ENCODE data around the gene PIP4K2A. TPM values are rescaled to one million over a fixed set of nuclear protein-coding genes. Genes with fewer than 3 reads are reported as not detected.

Gene PIP4K2A
- total RNA-seq, 1 experiment from 2014 or later = 53.6 TPM

DNA sequence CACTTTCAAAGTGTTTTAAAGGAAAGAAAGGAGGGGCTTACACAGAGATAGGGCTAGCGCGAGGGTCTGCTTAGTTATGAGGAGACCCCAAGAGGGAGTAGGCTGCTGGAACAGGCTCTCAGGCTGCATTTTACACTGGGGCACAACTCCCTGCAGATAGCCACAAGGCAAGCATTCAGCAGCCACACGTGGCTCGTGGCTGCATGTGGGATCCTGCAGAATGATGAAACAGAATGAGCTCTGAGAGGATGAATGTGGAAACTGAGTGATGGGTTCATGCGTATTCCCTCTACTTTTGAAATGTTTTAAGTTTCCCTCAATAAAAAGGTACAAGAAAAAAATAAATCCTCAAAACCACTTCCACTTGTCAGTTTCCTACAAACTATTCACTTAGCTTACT is 37.0 kb downstream of the PIP4K2A start:
- DNase-seq (ENCODE audit: low read depth) = no peak
- in situ Hi-C loops (cut with HindIII; ENCODE audit: low pct_unique_long_range_greater_than_20kb, low sequenced_read_pairs) = no loop called here

DNA sequence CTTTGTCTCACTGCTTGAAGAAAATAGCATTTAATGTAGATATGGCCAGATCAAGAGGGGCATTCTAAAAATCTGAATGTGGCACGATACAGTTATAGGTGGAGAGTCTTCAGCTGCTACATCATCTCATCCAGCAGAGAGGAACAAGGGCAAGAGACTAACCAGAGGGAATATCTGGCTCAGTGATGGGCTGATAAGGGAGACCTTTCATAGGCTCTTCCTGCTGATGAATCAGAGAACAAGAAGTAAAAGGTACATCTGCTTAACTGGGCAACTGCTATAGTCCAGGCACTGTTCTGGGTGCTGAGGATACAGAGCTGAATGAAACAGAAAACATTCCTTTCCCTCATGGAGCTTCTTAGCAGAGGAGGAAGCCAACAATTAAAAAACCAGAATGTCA is 37.9 kb downstream of the PIP4K2A start:
- in situ Hi-C loops (cut with HindIII; ENCODE audit: low pct_unique_long_range_greater_than_20kb, low sequenced_read_pairs) = no loop called here
- DNase-seq (ENCODE audit: low read depth) = no peak

DNA sequence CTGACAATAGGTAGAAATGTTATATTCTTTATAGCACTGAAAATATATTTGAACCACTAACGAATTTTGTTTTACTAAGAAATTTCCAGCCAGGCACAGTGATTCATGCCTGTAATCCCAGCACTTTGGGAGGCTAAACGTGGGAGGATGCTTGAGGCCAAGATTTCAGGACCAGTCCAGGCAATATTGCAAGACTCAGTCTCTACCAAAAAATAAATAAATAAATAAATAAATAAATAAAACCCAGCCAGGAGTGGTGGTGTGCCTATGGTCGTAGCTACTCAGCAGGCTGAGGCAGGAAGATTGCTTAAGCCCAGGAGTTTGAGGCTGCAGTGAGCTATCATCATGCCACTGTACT is 39.8 kb downstream of the PIP4K2A start:
- in situ Hi-C loops (cut with HindIII; ENCODE audit: low pct_unique_long_range_greater_than_20kb, low sequenced_read_pairs) = no loop called here

DNA sequence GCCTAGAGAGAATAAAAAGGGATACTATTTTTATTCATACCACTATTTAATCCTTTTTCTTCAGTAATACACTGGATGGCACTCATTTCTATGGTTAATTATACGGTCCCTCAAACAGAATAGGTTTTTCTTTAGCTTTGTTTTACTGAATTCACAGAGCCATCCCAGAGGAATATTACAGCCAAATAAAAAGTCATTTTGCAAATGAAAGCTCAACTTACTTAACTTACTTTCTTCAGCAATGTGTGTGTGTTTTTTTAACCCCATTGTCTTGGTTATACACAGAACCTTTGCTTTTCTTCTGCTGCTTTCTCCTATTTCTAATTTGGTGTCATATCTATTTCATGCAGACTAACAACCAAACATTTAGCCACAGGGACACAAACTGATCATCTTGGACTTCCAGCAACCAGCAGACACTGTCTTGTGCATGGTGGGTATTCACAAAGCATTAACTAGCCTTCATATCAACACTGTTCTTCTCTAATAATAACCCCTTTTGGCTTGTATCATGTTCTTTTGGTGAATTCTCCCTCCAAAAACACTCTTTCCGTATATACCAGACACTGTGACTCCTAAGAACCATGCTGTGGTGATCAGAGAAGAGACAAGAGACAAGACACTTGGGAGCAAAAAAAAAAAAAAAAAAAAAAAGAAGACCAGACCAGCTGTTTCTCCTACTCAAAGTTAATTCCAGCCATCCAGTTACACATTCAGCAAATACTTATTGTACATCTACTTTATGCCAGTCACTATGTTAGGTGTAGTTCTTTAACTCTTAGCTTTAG is 40.4 kb downstream of the PIP4K2A start:
- in situ Hi-C loops (cut with HindIII; ENCODE audit: low pct_unique_long_range_greater_than_20kb, low sequenced_read_pairs) = no loop called here
- DNase-seq (ENCODE audit: low read depth) = no peak

More for the DNA sequence above, 39.8 kb downstream of the PIP4K2A start:
- no peak for DNase-seq (ENCODE audit: low read depth)

DNA sequence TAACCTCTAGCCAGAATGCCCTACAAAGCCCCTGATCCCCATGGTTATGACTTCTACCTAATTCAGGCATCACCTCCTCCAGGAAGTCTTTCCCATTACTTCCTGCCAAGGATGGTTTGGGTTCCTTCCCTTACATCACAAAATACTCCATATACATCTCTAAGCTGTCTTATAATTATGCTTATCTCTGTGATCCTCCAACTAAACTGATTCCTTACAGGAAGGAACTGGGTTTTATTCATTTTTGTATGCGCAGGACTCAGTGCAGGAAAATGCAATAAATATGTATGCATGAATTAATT is 41.3 kb downstream of the PIP4K2A start:
- in situ Hi-C loops (cut with HindIII; ENCODE audit: low pct_unique_long_range_greater_than_20kb, low sequenced_read_pairs) = no loop called here
- no peak for DNase-seq (ENCODE audit: low read depth)

DNA sequence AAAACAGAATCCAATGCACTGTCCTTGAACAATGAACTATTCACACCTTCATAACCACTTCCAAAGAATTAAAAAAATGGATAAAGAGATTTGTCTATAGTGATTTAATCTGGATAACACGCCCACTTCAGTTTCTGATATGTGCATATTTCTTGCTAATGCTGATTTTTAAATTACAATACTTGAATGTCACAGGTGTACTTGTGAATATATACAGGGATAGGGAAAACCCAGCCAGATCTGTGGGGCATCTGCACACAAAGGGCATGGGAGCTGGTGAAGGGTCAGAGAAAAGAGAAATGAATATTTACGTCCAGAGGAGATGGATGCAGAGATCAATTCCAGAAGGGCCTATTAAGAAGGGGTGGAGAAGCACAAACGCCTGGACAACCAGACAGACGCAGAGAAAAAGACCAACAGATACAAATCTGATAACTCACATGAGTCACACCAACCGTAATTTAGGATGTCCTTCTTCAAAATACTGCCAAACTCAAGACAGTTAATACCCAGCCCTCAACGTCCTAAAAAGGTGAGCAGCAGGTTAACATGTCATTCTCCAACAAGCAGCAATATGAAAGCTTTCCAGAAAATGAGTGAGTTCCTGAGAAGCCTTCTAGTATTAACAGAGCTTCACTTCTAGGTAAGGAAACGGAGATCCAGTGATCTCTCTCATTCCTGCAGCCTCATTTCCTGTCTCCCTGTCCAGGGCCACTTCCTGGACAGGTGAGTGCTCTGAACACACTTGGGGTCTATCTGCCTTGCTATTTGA is 41.9 kb downstream of the PIP4K2A start:
- no peak for DNase-seq (ENCODE audit: low read depth)
- in situ Hi-C loops (cut with HindIII; ENCODE audit: low pct_unique_long_range_greater_than_20kb, low sequenced_read_pairs) = no loop called here

DNA sequence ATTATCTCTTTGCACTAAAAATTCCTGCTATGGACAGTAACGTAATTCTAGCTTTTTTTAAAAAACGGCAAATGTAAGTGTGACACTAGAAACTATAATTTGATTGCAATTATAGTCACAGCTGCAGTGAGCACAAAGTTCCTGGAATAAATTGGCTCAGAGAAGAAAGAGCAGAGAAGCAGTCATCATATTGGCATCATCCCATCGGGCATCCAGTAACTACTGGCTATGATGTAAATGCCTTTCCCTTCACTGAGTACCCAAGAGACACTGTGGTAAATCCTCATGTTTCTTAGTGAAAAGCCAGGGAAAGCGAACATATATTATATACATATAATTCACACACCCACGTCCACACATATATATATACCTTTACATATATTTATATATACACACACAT is 43.6 kb downstream of the PIP4K2A start:
- in situ Hi-C loops (cut with HindIII; ENCODE audit: low pct_unique_long_range_greater_than_20kb, low sequenced_read_pairs) = no loop called here
- no peak for DNase-seq (ENCODE audit: low read depth)

DNA sequence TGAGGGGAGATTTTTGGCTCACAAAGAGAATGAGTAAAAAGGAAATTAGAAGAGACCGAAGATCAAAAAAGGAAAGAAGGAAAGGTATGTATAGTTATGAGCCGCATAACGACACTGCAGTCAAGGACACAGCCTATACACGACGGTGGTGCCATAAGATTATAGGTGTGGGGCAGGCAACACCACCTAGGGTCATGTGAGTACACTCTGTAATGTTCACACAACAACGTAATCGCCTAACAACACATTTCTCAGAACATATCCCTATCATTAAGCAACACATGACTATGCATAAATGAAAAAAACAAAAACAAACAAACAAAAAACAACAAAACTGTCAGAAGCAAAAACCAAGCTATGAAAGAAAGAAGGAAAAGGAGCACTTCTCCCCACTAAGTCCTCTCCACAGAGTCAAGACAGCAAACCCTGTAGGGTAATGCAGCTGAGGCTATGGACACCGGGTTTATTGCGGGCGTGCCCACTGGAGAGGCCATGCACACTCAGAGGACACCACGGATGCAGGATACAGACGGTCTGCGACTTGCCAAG is 45.1 kb downstream of the PIP4K2A start:
- DNase-seq (ENCODE audit: low read depth) = no peak
- in situ Hi-C loops (cut with HindIII; ENCODE audit: low pct_unique_long_range_greater_than_20kb, low sequenced_read_pairs) = no loop called here

DNA sequence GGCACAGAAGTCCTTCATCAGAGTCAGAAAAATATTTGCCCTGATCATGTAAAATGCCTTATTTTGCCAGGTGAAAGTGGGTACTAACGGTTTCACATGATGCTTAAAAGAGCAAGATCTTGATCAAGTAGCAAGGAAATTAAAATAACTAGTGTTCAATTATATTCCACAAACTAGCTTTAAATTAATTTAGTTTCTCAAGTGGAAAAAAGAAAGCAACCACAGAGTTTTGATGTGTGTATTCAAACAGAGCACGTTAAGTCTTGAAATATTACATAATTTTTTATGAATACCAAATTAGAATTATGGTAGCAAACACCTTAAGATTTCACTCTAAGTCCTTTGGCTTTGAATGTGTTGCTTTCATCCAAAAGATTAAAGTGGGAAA is 47.3 kb downstream of the PIP4K2A start:
- in situ Hi-C loops (cut with HindIII; ENCODE audit: low pct_unique_long_range_greater_than_20kb, low sequenced_read_pairs) = no loop called here
- DNase-seq (ENCODE audit: low read depth) = no peak

DNA sequence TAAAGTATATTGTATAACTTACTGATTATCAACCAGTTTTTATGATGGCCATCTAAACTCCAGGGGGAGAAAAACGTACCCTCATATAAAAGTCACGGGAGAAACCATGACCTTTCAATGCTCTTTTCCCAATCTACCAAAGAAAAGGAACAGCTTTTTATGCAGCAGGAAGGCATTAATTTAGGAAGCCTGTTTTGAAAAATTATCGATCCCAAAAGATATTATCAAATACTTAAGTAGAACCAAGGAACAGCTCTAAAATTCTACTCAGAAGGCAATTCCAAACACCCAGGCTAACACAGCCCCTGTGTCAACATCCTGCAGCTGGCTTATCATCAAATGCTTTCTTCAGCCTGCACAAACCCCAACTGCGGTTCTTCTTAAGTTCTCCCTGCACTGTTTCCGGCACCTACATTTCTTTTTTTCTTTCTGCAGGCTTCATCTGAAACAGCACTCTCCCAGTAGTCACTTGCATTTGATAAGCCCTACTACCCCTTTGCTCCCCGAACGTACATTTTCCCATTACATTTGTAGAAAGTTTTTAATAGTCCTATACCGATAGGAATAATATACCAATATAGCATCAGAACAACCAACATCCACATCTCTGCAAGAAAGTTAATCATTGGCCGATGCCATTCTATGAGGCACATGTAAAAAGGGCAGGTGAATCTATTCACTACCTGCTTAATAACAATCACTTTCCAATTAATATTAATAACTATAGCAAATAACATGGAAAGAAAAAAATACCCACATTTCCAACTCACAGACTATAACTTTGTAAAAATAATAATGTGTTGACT is 47.9 kb downstream of the PIP4K2A start:
- no peak for DNase-seq (ENCODE audit: low read depth)
- in situ Hi-C loops (cut with HindIII; ENCODE audit: low pct_unique_long_range_greater_than_20kb, low sequenced_read_pairs) = no loop called here

DNA sequence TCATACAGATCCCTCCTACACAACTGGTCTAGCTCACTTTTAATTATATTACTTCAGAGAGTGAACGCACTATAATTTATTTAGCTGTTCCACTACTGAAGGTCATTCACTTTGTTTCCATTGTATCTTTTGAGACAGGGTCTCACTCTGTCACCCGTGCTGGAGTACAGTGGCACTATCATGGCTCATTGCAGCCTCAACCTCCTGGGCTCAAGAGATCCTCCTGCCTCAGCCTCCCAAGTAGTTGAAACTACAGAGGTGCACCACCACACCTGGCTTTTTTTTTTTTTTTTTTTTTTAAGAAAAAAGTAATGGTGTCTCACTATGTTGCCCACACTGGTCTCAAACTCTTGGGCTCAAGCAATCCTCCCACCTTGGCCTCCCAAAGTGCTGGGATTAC is 49.0 kb downstream of the PIP4K2A start:
- in situ Hi-C loops (cut with HindIII; ENCODE audit: low pct_unique_long_range_greater_than_20kb, low sequenced_read_pairs) = no loop called here
- DNase-seq (ENCODE audit: low read depth) = no peak

DNA sequence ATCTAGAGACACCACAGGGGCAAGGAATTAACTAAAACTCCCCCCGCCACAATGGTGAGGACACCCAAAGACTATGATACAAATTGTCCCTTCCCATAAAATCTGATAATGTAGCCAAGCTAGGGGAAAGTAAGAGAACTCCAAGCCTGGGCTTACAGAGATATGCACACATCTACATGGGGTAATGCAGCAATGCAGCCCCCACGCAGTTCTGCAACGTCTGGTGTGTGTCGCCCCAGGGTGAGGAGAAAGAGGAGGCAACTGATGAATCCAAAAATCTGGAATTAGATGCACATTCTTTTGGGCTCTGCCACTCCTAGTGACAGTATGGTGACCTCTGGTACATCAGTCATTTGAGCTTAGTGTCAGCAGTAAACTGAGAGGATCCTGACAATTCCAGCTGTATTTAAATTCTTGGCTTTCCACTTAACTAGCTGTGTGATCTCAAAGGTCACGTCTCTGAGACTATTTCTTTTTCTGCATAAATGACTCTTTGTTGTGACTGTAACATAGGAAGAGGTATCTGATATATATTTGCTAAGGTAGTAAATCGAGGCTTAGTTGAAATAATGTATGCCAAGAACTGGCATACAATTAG is 51.5 kb downstream of the PIP4K2A start:
- in situ Hi-C loops (cut with HindIII; ENCODE audit: low pct_unique_long_range_greater_than_20kb, low sequenced_read_pairs) = no loop called here
- no peak for DNase-seq (ENCODE audit: low read depth)

DNA sequence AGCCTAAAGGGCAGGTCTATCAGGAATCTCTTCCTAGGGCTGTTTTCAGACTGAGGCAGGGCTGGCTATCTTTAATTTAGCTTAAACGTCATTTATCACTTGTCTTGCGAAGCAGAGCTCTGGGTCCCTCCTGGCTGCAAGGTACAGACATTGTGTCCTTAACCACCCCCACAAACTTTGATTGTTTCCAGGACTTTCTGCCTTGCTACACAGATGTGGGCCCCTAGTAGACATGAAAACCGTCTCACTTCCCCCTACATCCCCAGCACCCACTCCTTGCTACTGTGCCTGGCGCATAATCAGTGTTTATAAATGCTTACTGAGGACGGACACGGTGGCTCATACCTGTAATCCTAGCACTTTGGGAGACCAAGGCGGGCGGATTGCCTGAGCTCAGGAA is 54.5 kb downstream of the PIP4K2A start:
- no peak for DNase-seq (ENCODE audit: low read depth)
- in situ Hi-C loops (cut with HindIII; ENCODE audit: low pct_unique_long_range_greater_than_20kb, low sequenced_read_pairs) = no loop called here

DNA sequence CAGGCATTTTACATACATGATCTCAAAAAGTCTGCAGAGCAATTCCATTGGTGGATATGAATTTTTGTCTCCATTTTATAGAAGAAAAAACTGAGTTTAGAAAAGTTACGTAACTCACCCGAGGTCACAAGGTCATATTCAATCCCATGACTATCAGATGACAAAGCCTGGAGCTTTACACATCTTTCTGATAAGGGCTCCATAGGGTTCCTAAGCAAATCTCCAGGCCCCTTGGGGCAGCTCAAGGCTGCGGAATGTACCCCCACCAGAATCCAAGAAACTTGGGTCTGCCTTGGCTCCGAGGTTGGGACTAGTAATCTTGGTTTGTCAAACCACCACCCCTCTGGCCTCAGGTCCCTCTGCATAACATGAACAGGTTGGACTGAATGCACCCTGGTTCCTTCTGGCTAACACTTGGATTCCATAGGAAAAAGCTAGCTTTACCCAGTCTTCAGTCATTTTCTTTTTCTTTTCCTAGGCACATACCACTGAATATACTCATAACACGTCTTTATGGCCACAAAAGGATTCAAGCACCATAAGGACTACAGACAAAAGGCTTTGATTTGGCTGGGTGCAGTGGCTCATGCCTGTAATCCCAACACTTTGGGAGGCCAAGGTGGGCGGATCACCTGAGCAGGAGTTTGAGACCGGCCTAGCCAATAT is 55.5 kb downstream of the PIP4K2A start:
- in situ Hi-C loops (cut with HindIII; ENCODE audit: low pct_unique_long_range_greater_than_20kb, low sequenced_read_pairs) = no loop called here
- DNase-seq (ENCODE audit: low read depth) = no peak

DNA sequence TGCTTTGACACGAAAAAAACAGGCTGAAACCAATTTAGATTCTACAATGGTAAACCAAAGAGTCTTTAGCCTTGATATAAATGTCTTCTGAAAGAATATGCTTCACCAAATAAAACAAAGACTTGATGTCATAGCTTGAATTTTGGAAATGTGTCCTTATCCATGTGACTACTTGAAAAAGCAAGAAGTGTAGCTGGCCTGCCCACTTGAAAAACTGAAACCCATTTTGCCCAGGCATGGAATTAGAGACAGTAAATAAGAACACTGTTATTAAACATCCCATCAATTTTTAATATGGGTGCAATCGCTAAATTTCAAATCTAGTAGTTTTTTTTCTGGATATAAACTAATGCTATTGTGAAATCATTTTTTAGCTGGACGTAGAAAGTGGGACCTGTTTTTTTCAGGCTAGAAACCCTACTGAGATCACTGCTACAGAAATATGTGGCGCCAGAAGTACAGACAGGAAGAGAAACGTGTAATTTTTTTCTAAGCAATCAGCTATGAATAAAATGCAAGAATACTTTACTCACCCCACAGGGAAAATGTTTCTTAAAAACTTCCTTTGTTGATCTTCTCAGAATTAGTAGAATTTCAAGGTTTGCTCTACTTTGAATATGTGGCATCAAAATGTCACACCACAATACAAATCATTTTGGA is 56.7 kb downstream of the PIP4K2A start:
- DNase-seq (ENCODE audit: low read depth) = no peak
- in situ Hi-C loops (cut with HindIII; ENCODE audit: low pct_unique_long_range_greater_than_20kb, low sequenced_read_pairs) = no loop called here

DNA sequence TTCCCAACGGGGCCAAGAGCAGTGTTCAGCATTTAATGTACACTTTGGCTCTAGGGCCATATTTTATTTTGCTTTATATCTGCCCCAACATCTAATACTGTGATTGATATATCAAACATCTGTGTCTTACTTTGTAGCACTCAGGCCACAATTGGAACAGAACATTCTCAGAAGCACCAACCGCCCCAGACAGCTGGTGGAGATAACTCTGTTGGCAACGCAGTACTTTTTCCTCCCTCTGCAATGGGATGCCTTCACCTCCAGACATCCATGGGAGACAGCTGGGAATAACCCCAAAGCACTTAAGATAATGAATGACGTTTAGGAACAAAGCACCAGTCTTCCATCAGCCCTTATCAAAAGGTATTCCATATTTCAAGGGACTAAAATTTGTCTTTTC is 57.4 kb downstream of the PIP4K2A start:
- no peak for DNase-seq (ENCODE audit: low read depth)
- in situ Hi-C loops (cut with HindIII; ENCODE audit: low pct_unique_long_range_greater_than_20kb, low sequenced_read_pairs) = no loop called here

DNA sequence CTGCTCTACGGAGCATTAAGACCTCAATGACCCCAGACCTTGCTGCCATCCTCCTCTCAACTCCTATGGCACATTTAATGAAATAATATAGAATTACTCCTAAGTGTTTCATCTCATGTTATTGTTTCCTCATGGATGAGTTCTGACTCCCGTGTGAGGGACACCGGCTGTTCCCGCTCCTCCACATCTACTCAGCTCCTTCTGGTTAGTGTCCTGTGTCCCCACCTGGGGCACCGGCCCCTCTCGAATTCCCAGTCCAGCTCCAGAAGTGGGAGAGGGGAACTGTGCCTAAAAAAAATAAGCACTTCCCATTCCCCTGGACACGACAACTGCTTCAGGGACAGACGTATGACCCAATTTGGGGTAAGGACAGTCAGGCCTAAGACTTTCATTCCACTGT is 58.3 kb downstream of the PIP4K2A start:
- in situ Hi-C loops (cut with HindIII; ENCODE audit: low pct_unique_long_range_greater_than_20kb, low sequenced_read_pairs) = no loop called here
- no peak for DNase-seq (ENCODE audit: low read depth)

Measured in Caki2 (cell line).